ENCODE results near the gene ARHGEF10L. TPM values are rescaled to one million over a fixed set of nuclear protein-coding genes. Genes with fewer than 3 reads are reported as not detected.

ARHGEF10L gene
- total RNA-seq, 2 donors from 2014 or later, result not detected

DNA sequence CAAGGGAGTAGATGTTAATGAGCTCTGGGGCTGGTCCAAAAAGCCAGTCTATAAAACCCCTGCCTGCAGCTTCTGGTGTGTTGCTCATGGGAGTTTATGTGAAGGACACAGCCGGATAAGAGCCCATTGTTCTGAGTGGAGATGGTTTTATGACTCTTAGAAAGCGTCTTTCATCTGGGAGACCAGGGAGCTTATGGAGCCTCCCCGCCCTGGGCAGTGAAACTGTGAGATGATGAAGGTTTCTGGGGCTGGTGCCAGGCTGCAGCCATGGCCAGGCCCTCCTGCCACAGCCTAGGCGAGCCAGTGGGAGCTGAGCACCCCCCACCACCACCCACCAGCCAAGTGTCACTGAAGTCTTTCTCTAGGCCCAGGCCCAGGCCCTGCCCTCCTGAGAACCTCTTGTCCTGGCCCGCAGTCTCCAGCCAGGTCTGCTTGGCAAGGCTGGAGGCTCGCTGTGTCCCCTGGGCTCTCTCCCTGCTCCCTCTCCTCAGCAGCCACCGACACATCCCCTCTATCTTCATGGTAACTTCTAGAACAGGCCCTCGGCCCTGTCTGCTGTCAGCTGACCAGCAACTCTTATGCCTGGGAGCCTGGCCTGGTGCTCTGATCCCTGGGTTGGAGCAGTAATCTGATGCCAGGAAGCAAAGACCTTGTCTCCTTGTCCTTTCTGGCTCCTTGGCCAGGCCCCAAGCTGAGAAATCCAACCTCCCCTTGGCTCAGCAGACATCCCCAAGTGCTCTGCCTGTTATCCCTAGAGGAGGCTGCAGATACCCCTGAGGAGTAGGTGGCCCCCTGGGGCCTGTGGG lies 7.6 kb upstream of the ARHGEF10L start:
- H3K4me3 Mint-ChIP-seq, result no peak overlapping the region
- H3K9me3 Mint-ChIP-seq, result no peaks in the 10 kb centered on the region
- H3K27me3 Mint-ChIP-seq, result peaks cover 19% of the 10 kb centered on the region in 2 donors
- ATAC-seq (peak in 1 of 2 donors; percentile 21), DNase-seq (ENCODE audit: low spot score) (no peak)
- H3K4me1 Mint-ChIP-seq (ENCODE audit: low read depth in 2 of 2), result no peaks in the 10 kb centered on the region
- H3K36me3 Mint-ChIP-seq, result no peaks in the 10 kb centered on the region
- H3K27ac Mint-ChIP-seq, result no peak overlapping the region

DNA sequence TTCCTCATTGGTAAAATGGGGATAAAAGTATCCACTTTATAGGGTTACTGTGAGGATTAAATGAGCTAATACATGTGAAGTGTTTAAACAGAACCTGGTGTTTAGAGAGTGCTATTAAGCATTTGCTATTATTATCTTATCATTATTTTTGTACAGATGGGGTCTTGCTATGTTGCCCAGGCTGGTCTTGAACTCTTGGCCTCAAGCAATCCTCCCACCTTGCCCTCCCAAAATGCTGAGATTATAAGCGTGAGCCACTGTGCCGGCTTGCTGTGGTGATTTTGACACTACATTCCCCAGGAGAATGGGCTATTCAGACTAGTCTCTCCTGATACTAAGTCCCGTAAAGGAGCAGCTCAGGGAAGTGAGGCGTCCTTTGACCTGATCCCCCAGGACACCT lies 6.3 kb upstream of the ARHGEF10L start:
- no peaks in the 10 kb centered on the region for H3K4me1 Mint-ChIP-seq (ENCODE audit: low read depth in 2 of 2)
- H3K9me3 Mint-ChIP-seq, result no peaks in the 10 kb centered on the region
- no peak overlapping the region for H3K27ac Mint-ChIP-seq
- no peaks in the 10 kb centered on the region for H3K36me3 Mint-ChIP-seq
- no peak for DNase-seq (ENCODE audit: low spot score)
- ATAC-seq, result no peak
- peaks cover 28 to 31% of the 10 kb centered on the region in 2 donors for H3K27me3 Mint-ChIP-seq
- H3K4me3 Mint-ChIP-seq, result no peak overlapping the region

DNA sequence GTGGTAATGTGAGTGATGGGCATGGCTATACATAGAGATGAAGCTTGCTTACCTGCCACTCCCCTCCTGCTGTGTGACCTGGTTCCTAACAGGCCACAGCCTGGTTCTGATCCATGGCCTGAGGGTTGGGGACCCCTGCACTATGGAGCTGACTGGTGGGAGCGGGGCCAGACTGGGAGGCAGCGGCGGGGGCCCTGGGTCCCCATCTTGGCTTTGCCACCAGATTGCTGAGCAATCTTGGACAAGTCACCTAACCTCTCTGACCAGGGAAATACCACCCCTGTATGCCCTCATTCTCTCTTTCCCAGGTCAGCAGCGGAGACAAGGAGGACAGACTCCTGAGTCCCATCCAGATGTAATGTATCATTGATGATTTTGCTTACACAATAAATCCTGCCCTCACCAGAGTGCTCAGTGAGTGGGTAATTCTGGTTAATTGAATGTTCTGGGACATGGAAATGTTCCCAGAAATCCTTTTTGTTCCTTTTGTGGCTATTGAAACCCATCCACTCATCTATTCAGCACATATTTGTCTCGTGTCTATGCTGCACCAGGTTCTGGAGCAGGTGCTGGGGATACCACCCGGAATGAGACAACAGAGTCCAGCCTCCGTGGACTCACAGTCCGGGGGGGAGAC lies 4.1 kb upstream of the ARHGEF10L start:
- no peak for DNase-seq (ENCODE audit: low spot score)
- Mint-ChIP-seq H3K36me3 (no peaks in the 10 kb centered on the region), H3K9me3 (no peaks in the 10 kb centered on the region), H3K4me3 (no peak overlapping the region), H3K27ac (no peak overlapping the region), H3K4me1 (ENCODE audit: low read depth in 2 of 2) (peaks cover 0 to 3% of the 10 kb centered on the region in 2 donors), H3K27me3 (peaks cover 34 to 35% of the 10 kb centered on the region in 2 donors)
- ATAC-seq, result no peak

DNA sequence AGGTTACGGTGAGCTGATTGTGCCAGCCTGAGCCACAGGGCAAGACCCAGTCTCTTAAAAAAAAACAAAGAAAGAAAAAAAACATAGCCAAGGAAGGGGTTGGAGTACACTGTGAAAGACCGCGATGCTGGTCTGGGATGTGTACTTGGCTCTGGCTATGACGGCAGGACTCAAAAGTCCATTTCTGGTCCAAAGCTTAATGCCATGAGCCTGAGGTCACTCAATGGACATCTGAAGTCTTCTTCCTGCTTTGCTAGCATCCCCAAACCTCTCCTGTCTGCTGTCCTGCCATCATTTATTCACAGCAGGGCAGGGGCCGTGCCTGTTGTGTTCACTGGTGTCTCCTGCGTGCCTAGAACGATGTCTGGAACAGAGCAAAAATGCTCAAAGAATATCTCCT lies 1.5 kb upstream of the ARHGEF10L start:
- Mint-ChIP-seq H3K4me1 (ENCODE audit: low read depth in 2 of 2) (peaks cover 0 to 9% of the 10 kb centered on the region in 2 donors), H3K27me3 (peaks cover 40 to 43% of the 10 kb centered on the region in 2 donors)

DNA sequence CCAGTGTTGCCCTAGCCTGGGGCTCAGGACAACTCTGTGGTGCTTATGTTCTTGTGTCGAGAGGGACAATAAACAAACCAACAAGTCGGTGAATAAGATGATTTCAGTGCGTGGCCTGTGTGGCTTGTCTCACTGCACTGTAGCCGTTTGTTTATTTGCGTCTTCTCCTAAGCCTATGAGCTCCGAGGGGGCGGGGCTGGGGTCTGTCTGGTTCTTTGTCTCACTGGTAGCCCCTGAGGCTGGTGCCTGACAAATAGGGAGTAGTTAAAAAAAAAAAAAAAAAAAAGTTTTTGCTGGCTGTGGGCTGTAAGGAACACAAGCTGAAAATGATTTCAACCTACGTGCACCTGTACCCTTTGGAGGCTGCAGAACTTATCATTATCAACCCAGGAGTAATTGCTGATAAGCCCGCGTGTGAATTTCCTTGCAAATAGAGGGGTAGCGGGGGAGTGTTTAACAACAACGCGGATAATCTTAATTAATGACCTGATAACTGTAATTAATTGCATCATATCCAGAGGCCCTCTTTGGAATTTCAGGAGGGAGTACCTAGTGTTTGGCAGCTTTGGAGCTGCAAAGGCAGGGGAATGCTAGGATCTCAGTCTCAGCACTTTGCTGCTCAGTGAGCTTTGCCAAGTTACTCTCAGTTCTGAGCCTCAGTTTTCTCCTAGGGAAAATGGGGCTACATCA lies 925 bp upstream of the ARHGEF10L start:
- H3K27ac Mint-ChIP-seq, result no peak overlapping the region
- DNase-seq (ENCODE audit: low spot score) (no peak), ATAC-seq (no peak)
- peaks cover 40 to 43% of the 10 kb centered on the region in 2 donors for H3K27me3 Mint-ChIP-seq
- no peak overlapping the region for H3K4me3 Mint-ChIP-seq
- H3K4me1 Mint-ChIP-seq (ENCODE audit: low read depth in 2 of 2), result peaks cover 0 to 9% of the 10 kb centered on the region in 2 donors
- no peaks in the 10 kb centered on the region for H3K36me3 Mint-ChIP-seq
- no peaks in the 10 kb centered on the region for H3K9me3 Mint-ChIP-seq

More for the DNA sequence above, 1.5 kb upstream of the ARHGEF10L start:
- DNase-seq (ENCODE audit: low spot score) (no peak), ATAC-seq (no peak)
- Mint-ChIP-seq H3K27ac (no peak overlapping the region), H3K36me3 (no peaks in the 10 kb centered on the region), H3K9me3 (no peaks in the 10 kb centered on the region), H3K4me3 (no peak overlapping the region)

DNA sequence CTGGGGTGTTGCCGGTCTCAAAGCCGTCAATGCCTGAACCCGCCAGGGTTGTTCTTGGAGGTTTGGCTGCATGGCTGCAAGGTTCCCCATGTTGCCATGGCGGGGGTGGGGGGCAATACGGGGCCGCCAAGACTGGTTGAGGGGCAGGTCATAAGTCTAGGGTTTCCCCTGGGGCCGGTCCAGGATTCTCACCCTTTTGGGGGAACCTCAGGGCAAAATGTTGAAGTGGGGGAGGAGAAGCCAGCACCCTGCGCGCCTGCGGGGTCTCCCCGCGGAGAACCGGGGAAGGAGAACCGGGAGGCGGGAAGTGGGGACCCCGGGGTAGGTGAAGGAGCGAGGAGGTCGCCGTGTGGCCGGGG lies 401 bp upstream of the ARHGEF10L start:
- no peak overlapping the region for H3K4me3 Mint-ChIP-seq
- peaks cover 40 to 43% of the 10 kb centered on the region in 2 donors for H3K27me3 Mint-ChIP-seq
- ATAC-seq (no peak), DNase-seq (ENCODE audit: low spot score) (no peak)
- peaks cover 0 to 9% of the 10 kb centered on the region in 2 donors for H3K4me1 Mint-ChIP-seq (ENCODE audit: low read depth in 2 of 2)
- no peak overlapping the region for H3K27ac Mint-ChIP-seq
- no peaks in the 10 kb centered on the region for H3K36me3 Mint-ChIP-seq
- H3K9me3 Mint-ChIP-seq, result no peaks in the 10 kb centered on the region

DNA sequence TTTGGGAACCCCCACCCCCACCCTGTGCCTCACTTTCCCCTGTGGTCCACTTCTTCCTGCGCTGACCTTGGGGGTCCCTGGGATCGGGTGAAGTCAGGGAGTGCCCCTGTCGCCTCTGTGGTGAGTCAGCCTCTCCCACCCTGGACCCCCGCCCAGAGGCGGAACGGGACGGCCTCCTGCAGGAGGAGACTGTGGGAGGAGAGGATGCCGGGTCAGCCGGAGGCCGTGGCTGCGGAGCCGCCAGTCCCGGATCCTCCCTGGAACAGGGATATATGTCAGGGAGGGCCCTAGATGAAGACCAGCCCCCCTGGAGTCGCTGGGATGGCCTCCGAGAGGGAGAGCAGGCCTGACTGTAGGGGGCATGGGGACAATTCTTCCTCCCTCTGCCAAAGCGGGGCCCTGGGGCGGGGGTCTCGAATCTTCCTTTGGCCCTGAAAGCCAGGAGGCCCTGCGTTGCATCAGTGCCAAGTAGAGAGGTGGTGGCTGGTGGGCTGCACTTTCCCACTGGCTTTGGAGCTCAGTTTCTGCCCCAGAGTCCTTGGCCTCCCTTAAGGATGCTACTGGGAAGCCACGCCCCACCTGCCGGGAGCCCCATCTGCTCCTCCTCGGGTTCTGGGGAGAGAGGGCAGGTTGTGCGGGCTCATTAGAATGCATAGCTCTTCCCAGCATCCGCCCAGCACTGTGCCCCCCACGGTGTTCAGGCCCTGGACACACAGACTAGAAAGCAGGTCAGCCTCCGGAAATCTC lies 930 bp downstream of the ARHGEF10L start:
- no peaks in the 10 kb centered on the region for H3K36me3 Mint-ChIP-seq
- H3K4me3 Mint-ChIP-seq, result no peak overlapping the region
- peaks cover 0 to 9% of the 10 kb centered on the region in 2 donors for H3K4me1 Mint-ChIP-seq (ENCODE audit: low read depth in 2 of 2)
- ATAC-seq, result no peak
- H3K27me3 Mint-ChIP-seq, result peaks cover 47 to 49% of the 10 kb centered on the region in 2 donors
- H3K9me3 Mint-ChIP-seq, result no peaks in the 10 kb centered on the region
- H3K27ac Mint-ChIP-seq, result no peak overlapping the region
- DNase-seq (ENCODE audit: low spot score), result no peak

DNA sequence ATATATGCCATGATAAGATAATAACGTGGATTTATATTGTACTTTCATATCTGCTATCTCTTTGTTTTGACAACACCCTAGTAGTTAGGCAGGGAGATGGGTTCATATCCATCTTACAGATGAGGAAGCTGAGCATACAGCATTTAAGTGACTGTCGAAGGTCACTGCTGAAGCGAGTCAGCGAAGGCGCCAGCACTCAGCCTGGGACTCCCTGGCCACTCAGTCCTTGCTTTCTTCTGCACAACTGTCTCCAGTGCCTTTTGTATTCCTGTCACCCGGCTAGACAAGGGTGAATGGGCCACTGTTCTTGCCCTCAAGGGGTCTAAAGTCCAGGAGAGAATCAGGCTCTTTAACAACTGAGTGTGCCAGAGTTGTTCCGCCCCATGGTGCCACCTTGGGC lies 3.1 kb downstream of the ARHGEF10L start:
- no peak overlapping the region for H3K4me3 Mint-ChIP-seq

DNA sequence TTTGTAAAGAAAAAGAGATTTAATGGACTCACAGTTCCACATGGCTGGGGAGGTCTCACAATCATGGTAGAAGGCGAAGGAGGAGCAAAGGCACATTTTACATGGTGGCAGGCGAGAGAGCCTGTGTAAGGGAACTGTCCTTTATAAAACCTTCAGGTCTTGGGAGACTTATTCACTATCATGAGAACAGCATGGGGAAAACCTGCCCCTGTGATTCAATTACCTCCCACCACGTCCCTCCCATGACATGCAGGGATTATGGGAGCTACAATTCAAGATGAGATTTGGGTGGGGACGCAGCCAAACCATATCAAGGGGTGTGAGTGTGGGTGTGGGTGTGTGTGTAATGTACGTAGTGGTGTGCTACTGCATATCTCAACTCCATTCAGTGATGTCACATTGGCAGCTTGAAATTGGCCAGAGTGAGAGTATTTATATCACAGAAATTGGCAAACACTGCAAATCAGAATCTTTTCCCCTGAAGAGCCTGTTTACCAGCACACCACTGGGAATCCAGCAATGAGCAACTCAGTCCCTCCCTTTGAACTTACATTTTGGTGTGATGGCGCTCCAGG lies 5.4 kb downstream of the ARHGEF10L start:
- no peak overlapping the region for H3K4me3 Mint-ChIP-seq
- no peak overlapping the region for H3K27ac Mint-ChIP-seq
- H3K9me3 Mint-ChIP-seq, result no peaks in the 10 kb centered on the region
- peaks cover 0 to 5% of the 10 kb centered on the region in 2 donors for H3K4me1 Mint-ChIP-seq (ENCODE audit: low read depth in 2 of 2)
- ATAC-seq (no peak), DNase-seq (ENCODE audit: low spot score) (no peak)
- H3K27me3 Mint-ChIP-seq, result peaks cover 14 to 23% of the 10 kb centered on the region in 2 donors
- H3K36me3 Mint-ChIP-seq, result no peaks in the 10 kb centered on the region

More for the DNA sequence above, 3.1 kb downstream of the ARHGEF10L start:
- no peaks in the 10 kb centered on the region for H3K9me3 Mint-ChIP-seq
- H3K36me3 Mint-ChIP-seq, result no peaks in the 10 kb centered on the region
- no peak overlapping the region for H3K27ac Mint-ChIP-seq
- peaks cover 0 to 9% of the 10 kb centered on the region in 2 donors for H3K4me1 Mint-ChIP-seq (ENCODE audit: low read depth in 2 of 2)
- H3K27me3 Mint-ChIP-seq, result peaks cover 29 to 33% of the 10 kb centered on the region in 2 donors
- ATAC-seq (no peak), DNase-seq (ENCODE audit: low spot score) (no peak)

DNA sequence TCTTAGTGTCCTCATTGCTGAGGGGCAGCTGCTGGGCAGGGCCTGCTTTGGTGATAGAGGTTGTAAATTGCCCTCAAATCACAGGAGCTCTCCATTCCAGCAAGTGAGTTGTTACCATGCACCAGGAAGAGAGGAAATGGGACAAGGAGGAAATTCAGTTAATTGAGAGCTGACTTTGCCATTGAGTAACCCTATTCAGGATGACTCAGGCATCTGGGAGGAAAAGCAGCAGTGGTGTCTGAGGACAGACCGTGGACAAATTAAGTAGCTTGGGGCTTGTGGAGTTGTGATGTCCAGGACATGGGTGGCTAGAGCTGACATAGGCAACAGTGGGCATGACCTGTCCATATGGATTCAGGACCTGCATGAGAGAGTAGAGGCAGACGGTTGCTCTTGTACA lies 5.9 kb downstream of the ARHGEF10L start:
- Mint-ChIP-seq H3K27me3 (peaks cover 14 to 23% of the 10 kb centered on the region in 2 donors), H3K36me3 (no peaks in the 10 kb centered on the region)

DNA sequence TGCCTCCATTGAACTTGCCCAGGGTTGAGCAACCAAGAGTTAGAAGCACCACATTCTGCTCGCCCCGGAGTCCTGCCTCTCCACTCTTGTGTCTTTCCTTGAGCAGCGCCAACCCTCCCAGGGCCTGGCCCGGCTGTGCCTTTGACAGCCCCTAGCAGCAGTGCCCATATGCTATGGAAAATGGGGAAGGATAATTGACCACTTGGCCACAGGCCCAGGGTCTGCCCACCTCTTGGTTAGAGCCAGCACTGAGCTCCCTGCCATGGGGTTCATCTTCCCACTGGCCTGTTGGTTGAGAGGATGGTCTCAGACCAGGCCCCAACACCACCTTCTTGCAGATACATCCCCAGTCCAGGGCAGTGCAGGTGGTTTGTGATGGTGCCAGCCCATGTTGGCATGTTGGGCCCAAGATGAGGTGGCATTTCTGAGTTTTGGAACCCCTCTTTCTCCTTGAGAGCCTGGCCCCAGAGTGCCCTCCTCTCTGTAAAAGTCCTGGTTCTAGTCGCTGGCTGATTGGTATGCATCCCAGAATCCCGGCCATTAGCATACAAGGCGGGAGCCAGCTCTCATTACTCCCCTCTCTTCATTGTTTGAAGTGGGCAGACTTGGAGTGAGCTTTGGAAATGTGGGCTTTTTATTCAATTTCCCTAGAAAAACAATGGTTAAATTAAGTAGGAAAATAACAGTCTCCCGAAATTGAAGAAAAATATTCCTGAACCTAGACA lies 7.6 kb downstream of the ARHGEF10L start:
- Mint-ChIP-seq H3K36me3 (no peaks in the 10 kb centered on the region), H3K27me3 (peaks cover 6 to 19% of the 10 kb centered on the region in 2 donors), H3K9me3 (no peaks in the 10 kb centered on the region), H3K4me3 (no peak overlapping the region), H3K27ac (no peak overlapping the region), H3K4me1 (ENCODE audit: low read depth in 2 of 2) (no peaks in the 10 kb centered on the region)
- DNase-seq (ENCODE audit: low spot score) (no peak), ATAC-seq (no peak)

More for the DNA sequence above, 5.9 kb downstream of the ARHGEF10L start:
- Mint-ChIP-seq H3K9me3 (no peaks in the 10 kb centered on the region), H3K27ac (no peak overlapping the region), H3K4me1 (ENCODE audit: low read depth in 2 of 2) (peaks cover 0 to 5% of the 10 kb centered on the region in 2 donors), H3K4me3 (no peak overlapping the region)
- DNase-seq (ENCODE audit: low spot score) (no peak), ATAC-seq (no peak)

DNA sequence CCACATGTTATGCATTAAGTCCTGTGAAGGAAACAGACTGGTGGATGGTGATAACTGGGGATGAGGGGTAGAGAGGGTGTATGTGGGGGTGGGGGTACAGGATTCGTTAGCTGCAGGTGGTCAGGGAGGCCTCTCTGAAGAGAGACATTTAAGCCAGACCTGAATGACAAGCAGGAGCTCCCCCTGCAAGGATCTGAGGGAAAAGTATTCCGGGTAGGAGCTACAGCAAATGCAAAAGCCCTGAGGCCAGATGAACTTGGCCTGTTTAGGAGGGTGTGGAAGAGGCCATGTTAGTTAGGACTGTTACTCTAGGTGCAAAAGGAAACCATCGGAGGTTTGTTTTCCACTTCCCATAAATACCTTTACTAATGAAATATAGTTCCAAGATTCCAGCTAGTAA lies 9.9 kb downstream of the ARHGEF10L start:
- ATAC-seq (no peak), DNase-seq (ENCODE audit: low spot score) (no peak)
- no peaks in the 10 kb centered on the region for H3K9me3 Mint-ChIP-seq
- no peaks in the 10 kb centered on the region for H3K4me1 Mint-ChIP-seq (ENCODE audit: low read depth in 2 of 2)
- H3K4me3 Mint-ChIP-seq, result no peak overlapping the region
- H3K27me3 Mint-ChIP-seq, result peaks cover 5 to 22% of the 10 kb centered on the region in 2 donors
- no peaks in the 10 kb centered on the region for H3K36me3 Mint-ChIP-seq
- no peak overlapping the region for H3K27ac Mint-ChIP-seq
